Thoracic aorta (tissue), 2 donors: ENCODE results near the gene GPR160. TPM values are rescaled to one million over a fixed set of nuclear protein-coding genes. Genes with fewer than 3 reads are reported as not detected.

Source experiments
- ATAC-seq: fragments of 150-250 bp; one replicate; pipeline ENCODE4 v1.8.0; 2017; ENCODE audit warnings: low read depth; ENCODE audit not compliant: insufficient number of reproducible peaks, low FRiP score
- DNase-seq: peaks from one replicate; pipeline ENCODE4 v3.0.0-alpha.2; 2020; ENCODE audit warnings: low spot score
- H3K27ac ChIP-seq, 2 donors: fragments of 200-600 bp; sonication (generic); 1 replicate in 1 of 2; 2 replicates in 1 of 2; pipeline ENCODE4 v1.5.1; 2016; ENCODE audit warnings: mild to moderate bottlenecking in 2 of 2, moderate library complexity in 2 of 2
- H3K27me3 ChIP-seq: fragments of 200-600 bp; sonication (generic); replicated peaks from 2 replicates; pipeline ENCODE4 v1.6.0; 2016; ENCODE audit warnings: mild to moderate bottlenecking; ENCODE audit not compliant: insufficient read depth
- H3K36me3 ChIP-seq: fragments of 200-600 bp; sonication (generic); one replicate; pipeline ENCODE4 v1.5.1; 2016
- H3K4me1 ChIP-seq, 2 donors: fragments of 200-600 bp; sonication (generic); 1 replicate in 1 of 2; 2 replicates in 1 of 2; pipeline versions ENCODE4 v1.5.1 to v1.6.0; 2016; ENCODE audit warnings: low read depth in 2 of 2, mild to moderate bottlenecking in 1 of 2; ENCODE audit not compliant: control insufficient read depth in 1 of 2
- H3K4me3 ChIP-seq: fragments of 200-600 bp; sonication (generic); 2 replicates; pipeline ENCODE4 v1.5.1; 2016; ENCODE audit warnings: mild to moderate bottlenecking
- H3K9me3 ChIP-seq: fragments of 200-600 bp; sonication (generic); 2 replicates; pipeline ENCODE4 v1.5.1; 2016
- CTCF ChIP-seq: fragments of 200-600 bp; sonication (generic); IDR thresholded peaks from one replicate; pipeline ENCODE4 v1.5.1; 2019; ENCODE audit warnings: antibody characterized with exemption
- total RNA-seq, 2 donors: library from RNA; depleted of rRNA; stranded (reverse); fragments of >200 nt; gene quantifications; one replicate each; pipeline versions ENCODE4 v1.1.0 to v1.2.3, GENCODE V29; 2016

GPR160 gene
- total RNA-seq, 2 donors from 2014 or later: 2.2 to 2.3 TPM

GRCh38 chr3:170083343-170083742, 45.5 kb downstream of the GPR160 start:
- ATAC-seq: no peak
- Histone ChIP-seq H3K4me1 (no peaks in the 10 kb centered on the region), H3K4me3 (no peak overlapping the region), H3K27me3 (no peaks in the 10 kb centered on the region), H3K36me3 (peaks cover 14% of the 10 kb centered on the region), H3K27ac (no peak overlapping the region), H3K9me3 (no peaks in the 10 kb centered on the region)
- no peak for TF ChIP-seq CTCF
- no peak for DNase-seq

- Histone ChIP-seq H3K36me3 (peaks cover 14% of the 10 kb centered on the region), H3K27me3 (no peaks in the 10 kb centered on the region), H3K27ac (no peak overlapping the region), H3K9me3 (no peaks in the 10 kb centered on the region), H3K4me1 (no peaks in the 10 kb centered on the region), H3K4me3 (no peak overlapping the region)
- DNase-seq: no peak
- no peak for ATAC-seq
- TF ChIP-seq CTCF: no peak
These were observed 47.6 kb downstream of the GPR160 start for GRCh38 chr3:170085396-170085795.

- no peaks in the 10 kb centered on the region for H3K9me3 ChIP-seq
- no peaks in the 10 kb centered on the region for H3K4me1 ChIP-seq
- DNase-seq (no peak), ATAC-seq (no peak)
- H3K36me3 ChIP-seq: peaks cover 27% of the 10 kb centered on the region
- H3K27ac ChIP-seq: no peak overlapping the region
- H3K27me3 ChIP-seq: no peaks in the 10 kb centered on the region
- no peak for TF ChIP-seq CTCF
- H3K4me3 ChIP-seq: no peak overlapping the region
These were observed 52.2 kb downstream of the GPR160 start for GRCh38 chr3:170089862-170090600.

- no peak for DNase-seq
- ATAC-seq: no peak
- H3K4me1 ChIP-seq: no peaks in the 10 kb centered on the region
- H3K9me3 ChIP-seq: no peaks in the 10 kb centered on the region
- H3K27me3 ChIP-seq: no peaks in the 10 kb centered on the region
- H3K36me3 ChIP-seq: peaks cover 28% of the 10 kb centered on the region
- no peak for TF ChIP-seq CTCF
- H3K4me3 ChIP-seq: no peak overlapping the region
- no peak overlapping the region for H3K27ac ChIP-seq
These were observed 52.8 kb downstream of the GPR160 start for GRCh38 chr3:170090601-170090981.

- Histone ChIP-seq H3K4me3 (no peak overlapping the region), H3K4me1 (no peaks in the 10 kb centered on the region), H3K27me3 (no peaks in the 10 kb centered on the region), H3K36me3 (peaks cover 32% of the 10 kb centered on the region), H3K27ac (no peak overlapping the region), H3K9me3 (no peaks in the 10 kb centered on the region)
- no peak for TF ChIP-seq CTCF
- ATAC-seq (no peak), DNase-seq (no peak)
These were observed 55.1 kb downstream of the GPR160 start for GRCh38 chr3:170092907-170093306.
